ENCODE measurements around the gene TMA7. TPM values are rescaled to one million over a fixed set of nuclear protein-coding genes. Genes with fewer than 3 reads are reported as not detected.

Gene TMA7
- total RNA-seq, 1 donor from 2014 or later: 169 TPM

DNA sequence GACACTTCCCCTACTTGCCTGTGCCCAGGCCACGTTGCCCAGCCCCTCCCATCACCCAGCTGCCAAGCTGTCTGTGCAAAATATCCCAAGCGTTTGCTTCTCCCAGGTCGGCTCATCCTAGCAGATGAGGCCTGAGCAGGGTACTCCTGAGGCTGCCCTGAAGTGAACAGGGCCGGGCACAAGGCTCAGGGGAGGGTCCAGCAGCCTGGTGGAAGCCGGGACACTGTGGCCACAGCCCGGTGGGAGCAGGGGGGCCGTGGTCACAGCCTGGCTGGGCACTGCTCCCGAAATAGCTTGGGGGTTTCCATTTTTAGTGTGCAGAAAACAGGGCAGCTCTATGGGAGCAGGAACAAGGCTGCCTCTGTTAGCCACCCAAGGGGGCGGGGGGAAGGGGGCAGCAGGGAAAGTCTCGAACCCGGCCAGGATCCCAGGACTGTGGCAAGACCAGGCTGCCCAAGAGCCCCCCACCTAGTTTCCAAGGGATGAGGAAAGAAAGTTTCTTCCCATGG lies 13.6 kb upstream of the TMA7 start:
- ATAC-seq: no peak
- Histone ChIP-seq H3K27ac (no peak overlapping the region), H3K9me3 (no peaks in the 10 kb centered on the region), H3K36me3 (no peaks in the 10 kb centered on the region), H3K4me3 (no peak overlapping the region), H3K27me3 (no peaks in the 10 kb centered on the region), H3K4me1 (peaks cover 54% of the 10 kb centered on the region)
- no peak for DNase-seq
- TF ChIP-seq, protein P1, sequence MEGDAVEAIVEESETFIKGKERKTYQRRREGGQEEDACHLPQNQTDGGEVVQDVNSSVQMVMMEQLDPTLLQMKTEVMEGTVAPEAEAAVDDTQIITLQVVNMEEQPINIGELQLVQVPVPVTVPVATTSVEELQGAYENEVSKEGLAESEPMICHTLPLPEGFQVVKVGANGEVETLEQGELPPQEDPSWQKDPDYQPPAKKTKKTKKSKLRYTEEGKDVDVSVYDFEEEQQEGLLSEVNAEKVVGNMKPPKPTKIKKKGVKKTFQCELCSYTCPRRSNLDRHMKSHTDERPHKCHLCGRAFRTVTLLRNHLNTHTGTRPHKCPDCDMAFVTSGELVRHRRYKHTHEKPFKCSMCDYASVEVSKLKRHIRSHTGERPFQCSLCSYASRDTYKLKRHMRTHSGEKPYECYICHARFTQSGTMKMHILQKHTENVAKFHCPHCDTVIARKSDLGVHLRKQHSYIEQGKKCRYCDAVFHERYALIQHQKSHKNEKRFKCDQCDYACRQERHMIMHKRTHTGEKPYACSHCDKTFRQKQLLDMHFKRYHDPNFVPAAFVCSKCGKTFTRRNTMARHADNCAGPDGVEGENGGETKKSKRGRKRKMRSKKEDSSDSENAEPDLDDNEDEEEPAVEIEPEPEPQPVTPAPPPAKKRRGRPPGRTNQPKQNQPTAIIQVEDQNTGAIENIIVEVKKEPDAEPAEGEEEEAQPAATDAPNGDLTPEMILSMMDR (IDR thresholded peaks at IDR 0.05): no peak
- intact Hi-C loops (cut with DNase I): no loop called here

DNA sequence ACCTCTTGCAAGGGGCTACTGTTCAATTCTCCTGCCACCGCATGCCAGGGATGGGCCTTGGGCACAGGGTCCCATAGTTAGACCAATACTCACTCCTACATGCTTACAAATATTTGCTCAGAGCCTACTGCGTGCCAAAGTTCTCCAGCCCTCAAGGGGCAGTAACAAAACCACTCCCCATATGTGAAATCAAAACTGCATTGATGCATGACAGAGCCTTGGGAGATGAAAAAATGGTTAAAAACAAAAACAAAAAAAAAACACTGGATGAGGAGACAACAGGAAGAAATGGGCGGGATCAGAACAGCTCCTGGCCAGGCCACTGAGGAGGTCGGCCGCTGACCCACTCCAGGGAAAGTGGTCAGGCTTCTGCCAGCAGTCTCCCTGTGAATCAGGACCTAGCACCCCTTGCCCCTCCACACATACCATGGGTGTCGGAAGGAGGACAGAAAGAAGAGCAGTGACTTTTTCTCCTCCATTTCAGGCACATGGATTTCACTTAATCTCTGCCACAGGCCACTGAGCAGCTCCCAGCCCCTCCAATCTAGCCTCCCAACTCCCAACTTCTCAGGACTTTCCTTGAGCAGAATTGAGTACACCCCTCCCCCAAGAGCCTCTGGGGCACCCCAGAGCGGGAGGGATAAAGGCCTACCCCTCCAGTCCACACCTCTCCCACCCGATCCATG lies 13.0 kb upstream of the TMA7 start:
- DNase-seq (no peak), ATAC-seq (no peak)
- intact Hi-C loops (cut with DNase I): no loop called here
- TF ChIP-seq, protein P1 (IDR thresholded peaks at IDR 0.05): no peak
- no peaks in the 10 kb centered on the region for H3K27me3 ChIP-seq
- peaks cover 54% of the 10 kb centered on the region for H3K4me1 ChIP-seq
- H3K36me3 ChIP-seq: peaks cover 3% of the 10 kb centered on the region
- H3K9me3 ChIP-seq: no peaks in the 10 kb centered on the region
- H3K27ac ChIP-seq: peak overlapping the region; percentile 89
- H3K4me3 ChIP-seq: peak overlapping the region; percentile 78

DNA sequence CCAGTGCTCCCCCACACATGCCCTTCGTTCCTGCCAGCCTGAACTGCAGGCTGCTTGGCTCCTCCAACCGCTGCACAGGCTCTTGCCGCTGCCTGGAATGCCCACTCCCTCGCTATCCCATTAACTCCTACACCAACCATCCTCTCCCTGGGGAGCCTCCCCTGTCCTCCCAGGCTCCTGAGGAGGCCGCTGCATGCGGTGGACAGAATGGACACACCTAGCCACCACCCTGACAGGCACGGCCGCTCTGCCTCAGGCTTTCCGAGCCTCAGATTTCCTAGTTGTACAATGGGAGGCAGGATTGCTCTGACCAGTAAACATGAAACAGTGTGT lies 12.5 kb upstream of the TMA7 start:
- ATAC-seq (peak; percentile 0), DNase-seq (no peak)
- peaks cover 8% of the 10 kb centered on the region for H3K36me3 ChIP-seq
- H3K27me3 ChIP-seq: no peaks in the 10 kb centered on the region
- peaks cover 54% of the 10 kb centered on the region for H3K4me1 ChIP-seq
- intact Hi-C loops (cut with DNase I): no loop called here
- H3K9me3 ChIP-seq: no peaks in the 10 kb centered on the region
- peak overlapping the region; percentile 78 for H3K4me3 ChIP-seq
- H3K27ac ChIP-seq: peak overlapping the region; percentile 89
- TF ChIP-seq, protein P1 (IDR thresholded peaks at IDR 0.05): no peak

DNA sequence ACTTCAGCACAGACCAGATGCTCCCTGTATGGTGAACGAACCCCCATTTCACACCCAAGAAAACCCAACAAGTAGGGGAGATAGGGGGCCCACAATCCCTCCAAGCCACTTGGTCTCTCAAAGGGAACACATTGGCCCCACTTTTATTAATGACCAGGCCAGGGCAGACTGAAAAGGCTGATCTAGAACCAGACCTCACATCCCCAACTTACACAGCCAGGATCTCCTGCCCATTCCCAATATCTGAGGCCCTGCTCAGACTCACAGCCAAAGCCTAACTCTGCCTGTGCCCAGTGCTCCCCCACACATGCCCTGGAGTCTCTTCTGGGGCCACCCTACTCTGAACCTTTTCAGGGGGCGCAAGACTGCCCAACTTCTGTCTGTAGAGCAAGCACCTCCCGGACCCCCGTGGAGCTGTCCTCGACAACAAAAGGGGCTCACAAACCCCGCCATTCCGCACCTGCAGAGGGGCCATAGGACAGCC lies 11.9 kb upstream of the TMA7 start:
- Histone ChIP-seq H3K27me3 (no peaks in the 10 kb centered on the region), H3K9me3 (no peaks in the 10 kb centered on the region), H3K27ac (peak overlapping the region; percentile 89), H3K4me3 (peak overlapping the region; percentile 78), H3K36me3 (peaks cover 14% of the 10 kb centered on the region), H3K4me1 (peaks cover 54% of the 10 kb centered on the region)
- intact Hi-C loops (cut with DNase I): no loop called here
- ATAC-seq (no peak), DNase-seq (no peak)
- TF ChIP-seq, protein P1 (IDR thresholded peaks at IDR 0.05): no peak

DNA sequence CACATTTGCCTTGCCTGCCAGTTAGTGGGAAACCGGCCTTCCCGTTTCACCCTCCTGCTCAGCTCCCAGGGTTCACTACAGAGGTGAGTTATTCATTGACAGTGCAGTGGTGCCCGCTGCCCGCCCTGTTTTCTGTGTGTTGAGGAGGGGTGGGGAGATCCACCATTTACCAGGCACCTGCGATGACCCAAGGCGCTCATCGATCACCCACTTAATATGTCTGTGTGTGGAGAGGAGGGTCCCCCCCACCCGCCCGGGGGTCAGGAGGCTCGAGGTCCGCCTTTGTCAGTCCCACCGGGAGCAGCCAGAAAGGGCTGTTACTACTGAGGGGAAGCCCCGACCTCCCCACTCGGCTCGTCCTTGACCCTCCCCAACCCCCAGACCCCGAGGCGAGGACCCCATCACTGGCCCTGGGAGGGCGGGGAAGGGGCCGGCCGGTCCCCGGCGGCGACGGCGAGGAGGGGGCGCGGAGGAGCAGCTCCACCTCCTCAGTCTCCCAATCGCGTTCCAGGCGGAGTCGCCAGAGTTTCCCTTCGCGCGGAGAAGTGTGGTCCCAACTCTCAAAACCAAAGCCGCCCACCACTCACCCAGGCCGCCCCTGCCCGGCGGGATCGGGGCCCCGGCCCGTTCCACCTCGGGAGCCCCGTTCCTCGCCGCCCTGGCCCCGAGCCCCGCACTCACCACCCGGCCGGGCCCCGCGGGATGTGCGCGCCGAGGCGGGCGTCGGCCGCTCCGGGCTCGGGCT lies 11.3 kb upstream of the TMA7 start:
- intact Hi-C loops (cut with DNase I): no loop called here
- ATAC-seq: peak; percentile 37
- TF ChIP-seq, protein P1 (IDR thresholded peaks at IDR 0.05): no peak
- Histone ChIP-seq H3K27me3 (no peaks in the 10 kb centered on the region), H3K27ac (peak overlapping the region; percentile 89), H3K9me3 (no peaks in the 10 kb centered on the region), H3K36me3 (peaks cover 14% of the 10 kb centered on the region), H3K4me3 (peak overlapping the region; percentile 78), H3K4me1 (peaks cover 48% of the 10 kb centered on the region)
- DNase-seq: peak; percentile 76
